ENCODE data around the gene C19orf33. TPM values are rescaled to one million over a fixed set of nuclear protein-coding genes. Genes with fewer than 3 reads are reported as not detected.

Gene C19orf33
- total RNA-seq, 2 experiments from 2014 or later: not detected

GRCh38 chr19:38293281-38293680 is 10.8 kb upstream of the C19orf33 start:
- POLR2A ChIA-PET: no interaction called here
- CTCF ChIA-PET (ENCODE audit: unreplicated experiment): no interaction called here
- H3K36me3 ChIP-seq (ENCODE audit: insufficient read depth, low read length): no peaks in the 10 kb centered on the region
- no peak for TF ChIP-seq CTCF (conservative IDR thresholded peaks at IDR 0.05; ENCODE audit: low read length)
- no peak for TF ChIP-seq EZH2phosphoT487 (IDR thresholded peaks at IDR 0.05; ENCODE audit: borderline replicate concordance, low read depth, low read length)
- no peaks in the 10 kb centered on the region for H3K4me1 ChIP-seq (ENCODE audit: insufficient read depth, low read length, poor library complexity, severe bottlenecking)
- H3K9me3 ChIP-seq (ENCODE audit: low read length): no peaks in the 10 kb centered on the region
- no peak for DNase-seq (ENCODE audit: low spot score)
- H3K27ac ChIP-seq (ENCODE audit: low read depth, low read length, poor library complexity, severe bottlenecking): no peak overlapping the region
- no peak overlapping the region for H3K4me2 ChIP-seq (ENCODE audit: low read length)
- H3K4me3 ChIP-seq (ENCODE audit: low read depth, low read length, poor library complexity, severe bottlenecking): no peak overlapping the region
- H4K20me1 ChIP-seq (ENCODE audit: insufficient read depth, low read length): no peaks in the 10 kb centered on the region
- no peaks in the 10 kb centered on the region for H3K79me2 ChIP-seq (ENCODE audit: insufficient read depth, low read depth, low read length)
- no peaks in the 10 kb centered on the region for H3K9me2 ChIP-seq (ENCODE audit: insufficient read depth, low read length)
- intact Hi-C loops (cut with micrococcal nuclease; ENCODE audit: unreplicated experiment): no loop called here
- no TSS peak for BruUV-seq (replicated peaks)
- no peak overlapping the region for H2AFZ ChIP-seq (ENCODE audit: low read length)

- Histone ChIP-seq H3K4me2 (ENCODE audit: low read length) (no peak overlapping the region), H3K4me3 (ENCODE audit: low read depth, low read length, poor library complexity, severe bottlenecking) (no peak overlapping the region), H3K9me2 (ENCODE audit: insufficient read depth, low read length) (no peaks in the 10 kb centered on the region), H4K20me1 (ENCODE audit: insufficient read depth, low read length) (no peaks in the 10 kb centered on the region), H3K79me2 (ENCODE audit: insufficient read depth, low read depth, low read length) (no peaks in the 10 kb centered on the region), H3K9me3 (ENCODE audit: low read length) (no peaks in the 10 kb centered on the region), H2AFZ (ENCODE audit: low read length) (no peak overlapping the region), H3K27ac (ENCODE audit: low read depth, low read length, poor library complexity, severe bottlenecking) (no peak overlapping the region), H3K4me1 (ENCODE audit: insufficient read depth, low read length, poor library complexity, severe bottlenecking) (no peaks in the 10 kb centered on the region), H3K36me3 (ENCODE audit: insufficient read depth, low read length) (no peaks in the 10 kb centered on the region)
- ChIA-PET CTCF (ENCODE audit: unreplicated experiment) (no interaction called here), POLR2A (no interaction called here)
- intact Hi-C loops (cut with micrococcal nuclease; ENCODE audit: unreplicated experiment): no loop called here
- DNase-seq (ENCODE audit: low spot score): no peak
- BruUV-seq (replicated peaks): no TSS peak
- no peak for TF ChIP-seq CTCF (conservative IDR thresholded peaks at IDR 0.05; ENCODE audit: low read length)
- no peak for TF ChIP-seq EZH2phosphoT487 (IDR thresholded peaks at IDR 0.05; ENCODE audit: borderline replicate concordance, low read depth, low read length)
Measured at GRCh38 chr19:38294090-38294489, 10.0 kb upstream of the C19orf33 start.

- no peaks in the 10 kb centered on the region for H3K9me3 ChIP-seq (ENCODE audit: low read length)
- H3K79me2 ChIP-seq (ENCODE audit: insufficient read depth, low read depth, low read length): no peaks in the 10 kb centered on the region
- ChIA-PET CTCF (ENCODE audit: unreplicated experiment) (no interaction called here), POLR2A (no interaction called here)
- H3K27ac ChIP-seq (ENCODE audit: low read depth, low read length, poor library complexity, severe bottlenecking): no peak overlapping the region
- TF ChIP-seq EZH2phosphoT487 (IDR thresholded peaks at IDR 0.05; ENCODE audit: borderline replicate concordance, low read depth, low read length): no peak
- no peak for TF ChIP-seq CTCF (conservative IDR thresholded peaks at IDR 0.05; ENCODE audit: low read length)
- BruUV-seq (replicated peaks): no TSS peak
- H3K36me3 ChIP-seq (ENCODE audit: insufficient read depth, low read length): no peaks in the 10 kb centered on the region
- no peaks in the 10 kb centered on the region for H3K9me2 ChIP-seq (ENCODE audit: insufficient read depth, low read length)
- intact Hi-C loops (cut with micrococcal nuclease; ENCODE audit: unreplicated experiment): no loop called here
- H3K4me2 ChIP-seq (ENCODE audit: low read length): no peak overlapping the region
- no peak for DNase-seq (ENCODE audit: low spot score)
- H4K20me1 ChIP-seq (ENCODE audit: insufficient read depth, low read length): no peaks in the 10 kb centered on the region
- H3K4me3 ChIP-seq (ENCODE audit: low read depth, low read length, poor library complexity, severe bottlenecking): no peak overlapping the region
- H3K4me1 ChIP-seq (ENCODE audit: insufficient read depth, low read length, poor library complexity, severe bottlenecking): no peaks in the 10 kb centered on the region
- H2AFZ ChIP-seq (ENCODE audit: low read length): no peak overlapping the region
Measured at GRCh38 chr19:38298821-38299680, 5.0 kb upstream of the C19orf33 start.
